Ishikawa (cell line): ENCODE measurements around the gene NEUROD2.

Source experiments
- CEBPB ChIP-seq: IDR thresholded peaks from 2 replicates; pipeline ENCODE4 v1.6.1; 2012
- CREB1 ChIP-seq: IDR thresholded peaks from 2 replicates; pipeline ENCODE4 v1.6.1; 2012; ENCODE audit warnings: low read depth
- EGR1 ChIP-seq: IDR thresholded peaks from 2 replicates; pipeline ENCODE4 v1.6.1; 2012
- EP300 ChIP-seq: IDR thresholded peaks from 2 replicates; pipeline ENCODE4 v1.6.1; 2012; ENCODE audit warnings: borderline replicate concordance
- FOXM1 ChIP-seq: IDR thresholded peaks from 2 replicates; pipeline ENCODE4 v1.6.1; 2012; ENCODE audit warnings: low read depth, borderline replicate concordance
- MAX ChIP-seq: IDR thresholded peaks from 2 replicates; pipeline ENCODE4 v1.6.1; 2012
- NFIC ChIP-seq: IDR thresholded peaks from 2 replicates; pipeline ENCODE4 v1.6.1; 2012
- RAD21 ChIP-seq: IDR thresholded peaks from 2 replicates; pipeline ENCODE4 v1.6.1; 2012; ENCODE audit warnings: low read depth
- TAF1 ChIP-seq: IDR thresholded peaks from 2 replicates; pipeline ENCODE4 v1.6.1; 2012; ENCODE audit warnings: low read depth, mild to moderate bottlenecking
- TCF12 ChIP-seq: IDR thresholded peaks from 2 replicates; pipeline ENCODE4 v1.6.1; 2012; ENCODE audit warnings: low read depth
- TEAD4 ChIP-seq: IDR thresholded peaks from 2 replicates; pipeline ENCODE4 v1.6.1; 2012
- YY1 ChIP-seq: IDR thresholded peaks from 2 replicates; pipeline ENCODE4 v1.6.1; 2012; ENCODE audit warnings: low read depth
- ZBTB7A ChIP-seq: IDR thresholded peaks from 2 replicates; pipeline ENCODE4 v1.6.1; 2012; ENCODE audit warnings: low read depth
- TF ChIP-seq, protein P1 (sequence below): IDR thresholded peaks from 2 replicates; pipeline ENCODE4 v1.6.1; 2012; ENCODE audit warnings: low read depth, mild to moderate bottlenecking
- TF ChIP-seq, protein P2 (sequence below): IDR thresholded peaks from 2 replicates; pipeline ENCODE4 v1.6.1; 2012

Gene NEUROD2

DNA sequence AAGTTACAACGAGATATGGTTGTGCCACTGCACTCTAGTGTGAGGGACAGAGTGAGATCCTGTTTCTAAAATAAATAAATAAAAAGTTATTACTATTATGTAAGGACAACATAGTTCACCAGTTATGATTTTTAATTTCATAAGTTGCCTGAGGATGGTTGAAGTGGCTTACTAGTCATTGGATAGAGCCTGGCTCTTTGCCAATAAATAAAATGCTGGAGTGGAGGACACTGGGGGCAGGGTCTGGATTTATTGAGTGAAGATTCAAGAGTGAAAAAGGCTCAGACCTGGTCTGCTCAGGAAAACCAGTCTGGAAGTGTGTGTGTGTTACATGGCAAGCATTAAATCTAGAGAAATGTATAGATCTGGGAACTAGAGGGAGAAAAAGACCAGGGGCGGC lies 31.3 kb upstream of the NEUROD2 start:
- TF ChIP-seq TAF1 (no peak), NFIC (0 out of 2 replicates have a peak, but pooled peaks have one; percentile 18), YY1 (no peak), TCF12 (no peak), EGR1 (no peak), FOXM1 (no peak), TEAD4 (no peak)
- TF ChIP-seq, protein P1, sequence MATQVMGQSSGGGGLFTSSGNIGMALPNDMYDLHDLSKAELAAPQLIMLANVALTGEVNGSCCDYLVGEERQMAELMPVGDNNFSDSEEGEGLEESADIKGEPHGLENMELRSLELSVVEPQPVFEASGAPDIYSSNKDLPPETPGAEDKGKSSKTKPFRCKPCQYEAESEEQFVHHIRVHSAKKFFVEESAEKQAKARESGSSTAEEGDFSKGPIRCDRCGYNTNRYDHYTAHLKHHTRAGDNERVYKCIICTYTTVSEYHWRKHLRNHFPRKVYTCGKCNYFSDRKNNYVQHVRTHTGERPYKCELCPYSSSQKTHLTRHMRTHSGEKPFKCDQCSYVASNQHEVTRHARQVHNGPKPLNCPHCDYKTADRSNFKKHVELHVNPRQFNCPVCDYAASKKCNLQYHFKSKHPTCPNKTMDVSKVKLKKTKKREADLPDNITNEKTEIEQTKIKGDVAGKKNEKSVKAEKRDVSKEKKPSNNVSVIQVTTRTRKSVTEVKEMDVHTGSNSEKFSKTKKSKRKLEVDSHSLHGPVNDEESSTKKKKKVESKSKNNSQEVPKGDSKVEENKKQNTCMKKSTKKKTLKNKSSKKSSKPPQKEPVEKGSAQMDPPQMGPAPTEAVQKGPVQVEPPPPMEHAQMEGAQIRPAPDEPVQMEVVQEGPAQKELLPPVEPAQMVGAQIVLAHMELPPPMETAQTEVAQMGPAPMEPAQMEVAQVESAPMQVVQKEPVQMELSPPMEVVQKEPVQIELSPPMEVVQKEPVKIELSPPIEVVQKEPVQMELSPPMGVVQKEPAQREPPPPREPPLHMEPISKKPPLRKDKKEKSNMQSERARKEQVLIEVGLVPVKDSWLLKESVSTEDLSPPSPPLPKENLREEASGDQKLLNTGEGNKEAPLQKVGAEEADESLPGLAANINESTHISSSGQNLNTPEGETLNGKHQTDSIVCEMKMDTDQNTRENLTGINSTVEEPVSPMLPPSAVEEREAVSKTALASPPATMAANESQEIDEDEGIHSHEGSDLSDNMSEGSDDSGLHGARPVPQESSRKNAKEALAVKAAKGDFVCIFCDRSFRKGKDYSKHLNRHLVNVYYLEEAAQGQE = no peak

GRCh38 chr17:39638317-39638716 lies 30.6 kb upstream of the NEUROD2 start:
- TF ChIP-seq CEBPB = no peak
- TF ChIP-seq, protein P1 = no peak
- no peak for TF ChIP-seq CREB1

GRCh38 chr17:39636927-39637736 lies 29.4 kb upstream of the NEUROD2 start, which contains the start of gene STARD3:
TSS of gene STARD3 (plus strand) at chr17:39637144. CDS start at chr17:39653532, 16,388 bp downstream.
- no peak for TF ChIP-seq FOXM1
- TF ChIP-seq TCF12 = no peak; the same call in 1 of the 2 replicates
- TF ChIP-seq CEBPB = no peak
- no peak; the same call in 1 of the 2 replicates for TF ChIP-seq YY1
- peak; percentile 64 for TF ChIP-seq MAX
- TF ChIP-seq EGR1 = no peak
- peak; percentile 93 for TF ChIP-seq ZBTB7A
- TF ChIP-seq EP300 = no peak
- TF ChIP-seq, protein P2, sequence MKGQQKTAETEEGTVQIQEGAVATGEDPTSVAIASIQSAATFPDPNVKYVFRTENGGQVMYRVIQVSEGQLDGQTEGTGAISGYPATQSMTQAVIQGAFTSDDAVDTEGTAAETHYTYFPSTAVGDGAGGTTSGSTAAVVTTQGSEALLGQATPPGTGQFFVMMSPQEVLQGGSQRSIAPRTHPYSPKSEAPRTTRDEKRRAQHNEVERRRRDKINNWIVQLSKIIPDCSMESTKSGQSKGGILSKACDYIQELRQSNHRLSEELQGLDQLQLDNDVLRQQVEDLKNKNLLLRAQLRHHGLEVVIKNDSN = peak; percentile 33; the same call in 1 of the 2 replicates
- no peak for TF ChIP-seq TEAD4
- no peak for TF ChIP-seq CREB1
- TF ChIP-seq TAF1 = peak; percentile 68
- TF ChIP-seq, protein P1 = no peak
- no peak for TF ChIP-seq RAD21
- TF ChIP-seq NFIC = no peak

DNA sequence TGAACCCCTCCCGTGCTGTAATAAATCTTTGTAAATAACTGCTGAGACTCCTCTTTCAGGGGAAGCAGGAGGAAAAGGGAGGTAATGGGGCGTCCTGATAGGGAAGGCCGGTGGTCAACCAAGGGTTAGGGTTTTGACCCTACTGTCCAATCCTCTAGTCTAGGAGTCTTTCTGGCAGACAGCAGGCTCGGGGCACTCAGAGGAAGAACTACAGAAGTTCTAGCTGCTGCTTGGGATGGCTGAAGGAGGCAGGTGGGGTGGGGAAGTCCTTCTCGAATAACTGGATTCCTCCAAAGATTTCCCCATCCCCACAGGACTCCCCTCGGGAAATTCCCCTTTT lies 28.8 kb upstream of the NEUROD2 start:
- no peak for TF ChIP-seq CREB1
- no peak for TF ChIP-seq FOXM1
- TF ChIP-seq YY1 = no peak
- no peak for TF ChIP-seq CEBPB
- TF ChIP-seq NFIC = no peak
- TF ChIP-seq, protein P2 = no peak
- no peak for TF ChIP-seq EGR1

- TF ChIP-seq YY1 = no peak
- no peak for TF ChIP-seq NFIC
- no peak for TF ChIP-seq MAX
- TF ChIP-seq EP300 = no peak
- no peak for TF ChIP-seq CEBPB
- TF ChIP-seq ZBTB7A = no peak
- TF ChIP-seq TCF12 = no peak
- no peak for TF ChIP-seq TAF1
Observed at GRCh38 chr17:39635614-39636176, 28.0 kb upstream of the NEUROD2 start.
